Measurements from ENCODE around the gene SRP54. TPM values are rescaled to one million over a fixed set of nuclear protein-coding genes. Genes with fewer than 3 reads are reported as not detected.
"Not testable (repeated sequence)": the region's sequence is repeated elsewhere in the genome, so short reads cannot be mapped to it uniquely, and the experiment has no call there.

Gene SRP54
- total RNA-seq, 2 donors from 2014 or later = 81.6 to 84.3 TPM

DNA sequence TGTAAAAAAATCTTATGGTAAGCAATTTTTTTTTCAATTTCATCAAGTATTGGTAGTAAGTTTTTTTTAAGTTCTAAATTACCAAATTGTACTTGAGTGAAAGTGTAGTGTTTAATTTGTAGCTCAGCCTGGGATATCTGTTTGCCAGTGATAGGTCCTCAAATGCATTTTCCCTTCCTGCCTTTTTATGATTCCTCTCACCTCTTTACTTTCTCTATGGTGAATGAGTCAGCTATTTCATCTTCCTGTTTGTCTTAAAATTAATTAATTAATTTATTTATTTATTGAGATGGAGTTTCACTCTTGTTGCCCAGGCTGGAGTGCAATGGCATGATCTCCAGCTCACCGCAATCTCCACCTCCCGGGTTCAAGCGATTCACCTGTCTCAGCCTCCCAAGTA lies 10.6 kb downstream of the SRP54 start:
- ATAC-seq (replicated peaks in 1 of 2) = no peak
- Mint-ChIP-seq H3K9me3 (no peaks in the 10 kb centered on the region), H3K4me3 (no peak overlapping the region), H3K27me3 (ENCODE audit: low read depth) (no peaks in the 10 kb centered on the region), H3K27ac (no peak overlapping the region), H3K4me1 (ENCODE audit: low read depth) (peaks cover 33% of the 10 kb centered on the region), H3K36me3 (ENCODE audit: insufficient read depth in 2 of 2) (peaks cover 0 to 3% of the 10 kb centered on the region in 2 donors)
- DNase-seq = no peak

DNA sequence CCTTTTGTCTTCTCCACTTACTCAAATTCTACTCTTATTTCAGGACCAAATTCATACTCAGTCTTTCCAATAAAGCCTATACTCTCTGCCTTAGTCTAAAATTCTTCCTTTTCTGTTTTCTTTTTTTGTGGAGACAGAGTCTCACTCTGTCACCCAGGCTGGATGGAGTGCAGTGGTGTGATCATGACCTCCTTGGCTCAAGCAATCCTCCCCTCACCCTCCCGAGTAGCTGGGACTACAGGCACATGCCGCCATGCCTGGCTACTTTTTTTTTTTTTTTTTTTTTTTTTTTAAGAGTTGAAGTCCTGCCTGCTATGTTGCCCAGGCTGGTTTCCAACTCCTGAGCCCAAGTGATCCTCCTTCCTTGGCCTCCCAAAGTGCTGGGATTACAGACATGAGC lies 11.9 kb downstream of the SRP54 start:
- DNase-seq (no peak), ATAC-seq (replicated peaks in 1 of 2) (no peak)
- no peaks in the 10 kb centered on the region for H3K27me3 Mint-ChIP-seq (ENCODE audit: low read depth)
- H3K9me3 Mint-ChIP-seq = no peaks in the 10 kb centered on the region
- H3K4me3 Mint-ChIP-seq = no peak overlapping the region
- H3K27ac Mint-ChIP-seq = no peak overlapping the region
- peaks cover 29% of the 10 kb centered on the region for H3K4me1 Mint-ChIP-seq (ENCODE audit: low read depth)
- peaks cover 0 to 3% of the 10 kb centered on the region in 2 donors for H3K36me3 Mint-ChIP-seq (ENCODE audit: insufficient read depth in 2 of 2)

DNA sequence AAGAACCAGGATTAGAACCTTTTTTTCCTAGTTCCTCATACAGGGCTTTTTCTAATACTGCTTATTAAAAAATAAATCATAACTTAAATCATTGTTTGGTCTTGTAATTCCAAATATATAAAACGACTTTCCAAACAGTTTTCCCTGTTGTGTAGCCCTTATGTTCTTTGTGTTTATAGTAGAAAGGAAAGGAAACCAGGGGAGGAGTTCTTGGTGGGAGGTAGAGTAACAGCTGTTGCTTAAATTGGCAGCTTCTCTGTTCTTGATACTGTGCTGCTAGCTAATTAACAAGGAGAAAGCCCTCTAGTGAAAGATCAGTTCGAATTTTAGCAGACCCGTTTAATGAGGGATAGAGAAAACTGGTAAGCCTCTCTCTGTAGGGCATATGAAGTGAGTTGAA lies 15.0 kb downstream of the SRP54 start:
- Mint-ChIP-seq H3K36me3 (ENCODE audit: insufficient read depth in 2 of 2) (peaks cover 0 to 10% of the 10 kb centered on the region in 2 donors), H3K4me1 (ENCODE audit: low read depth) (peaks cover 22% of the 10 kb centered on the region), H3K4me3 (no peak overlapping the region), H3K27me3 (ENCODE audit: low read depth) (no peaks in the 10 kb centered on the region), H3K9me3 (no peaks in the 10 kb centered on the region), H3K27ac (no peak overlapping the region)
- ATAC-seq (replicated peaks in 1 of 2) (no peak), DNase-seq (no peak)

DNA sequence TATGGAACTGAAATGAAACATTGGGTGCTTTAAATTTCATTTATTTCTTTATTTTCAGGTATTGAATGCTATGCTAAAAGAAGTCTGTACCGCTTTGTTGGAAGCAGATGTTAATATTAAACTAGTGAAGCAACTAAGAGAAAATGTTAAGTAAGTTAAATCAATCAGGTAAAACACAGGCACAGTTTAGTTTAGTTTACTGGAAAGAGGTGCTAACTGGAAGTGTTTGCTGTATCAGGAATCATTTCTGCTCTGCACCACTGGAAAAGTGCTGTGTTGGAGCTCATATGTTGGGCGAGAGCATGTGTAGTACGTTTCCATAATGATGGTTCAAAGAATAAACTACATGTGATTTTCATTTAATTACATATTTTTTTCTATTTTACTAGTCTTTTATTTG lies 16.7 kb downstream of the SRP54 start:
- H3K4me3 Mint-ChIP-seq = no peak overlapping the region
- DNase-seq = no peak
- peaks cover 8% of the 10 kb centered on the region for H3K4me1 Mint-ChIP-seq (ENCODE audit: low read depth)
- H3K36me3 Mint-ChIP-seq (ENCODE audit: insufficient read depth in 2 of 2) = peaks cover 0 to 9% of the 10 kb centered on the region in 2 donors
- H3K27ac Mint-ChIP-seq = no peak overlapping the region
- no peaks in the 10 kb centered on the region for H3K9me3 Mint-ChIP-seq
- no peaks in the 10 kb centered on the region for H3K27me3 Mint-ChIP-seq (ENCODE audit: low read depth)
- ATAC-seq (replicated peaks in 1 of 2) = no peak

DNA sequence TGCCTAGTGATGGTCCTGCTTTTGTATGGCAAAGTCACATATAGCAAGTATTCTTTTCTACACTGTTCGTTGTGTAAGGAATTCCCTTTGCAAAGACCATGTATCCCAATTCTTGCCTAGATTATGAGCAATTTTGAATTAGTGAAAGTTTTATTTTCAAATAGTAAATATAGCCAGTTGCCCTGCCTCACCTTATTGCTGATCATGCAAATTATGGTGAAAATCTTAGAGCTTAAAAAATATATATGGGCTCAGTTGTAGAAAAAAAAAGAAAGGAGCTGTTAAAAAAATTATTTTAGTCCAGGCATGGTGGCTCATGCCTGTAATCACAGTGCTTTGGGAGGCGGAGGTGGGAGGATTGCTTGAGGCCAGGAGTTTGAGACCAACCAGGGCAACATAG lies 18.8 kb downstream of the SRP54 start:
- Mint-ChIP-seq H3K9me3 (no peaks in the 10 kb centered on the region), H3K4me1 (ENCODE audit: low read depth) (peaks cover 5% of the 10 kb centered on the region), H3K27me3 (ENCODE audit: low read depth) (no peaks in the 10 kb centered on the region), H3K4me3 (no peak overlapping the region), H3K27ac (no peak overlapping the region), H3K36me3 (ENCODE audit: insufficient read depth in 2 of 2) (peaks cover 0 to 13% of the 10 kb centered on the region in 2 donors)
- ATAC-seq (replicated peaks in 1 of 2) (no peak), DNase-seq (no peak)

DNA sequence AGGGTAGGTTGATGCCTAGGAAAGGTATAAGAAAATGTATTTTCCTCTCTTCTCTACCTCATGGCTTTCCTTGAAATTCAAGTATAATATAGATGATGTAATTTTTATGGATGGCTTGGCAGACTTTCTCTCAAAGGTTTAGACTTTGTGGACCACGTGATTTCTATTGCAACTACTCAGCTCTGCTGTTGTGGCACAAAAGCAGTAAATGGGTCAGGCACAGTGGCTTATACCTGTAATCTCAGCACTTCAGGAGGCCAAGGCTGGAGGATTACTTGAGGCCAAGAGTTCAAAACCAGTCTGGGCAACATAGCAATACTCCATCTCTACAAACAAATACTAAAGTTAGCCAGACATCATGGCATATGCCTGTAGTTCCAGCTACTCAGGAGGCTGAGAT lies 22.0 kb downstream of the SRP54 start:
- H3K4me1 Mint-ChIP-seq (ENCODE audit: low read depth) = no peaks in the 10 kb centered on the region
- no peak overlapping the region for H3K4me3 Mint-ChIP-seq
- H3K27ac Mint-ChIP-seq = no peak overlapping the region
- H3K9me3 Mint-ChIP-seq = no peaks in the 10 kb centered on the region
- no peaks in the 10 kb centered on the region for H3K27me3 Mint-ChIP-seq (ENCODE audit: low read depth)
- no peak for DNase-seq
- ATAC-seq (replicated peaks in 1 of 2) = no peak
- peaks cover 0 to 16% of the 10 kb centered on the region in 2 donors for H3K36me3 Mint-ChIP-seq (ENCODE audit: insufficient read depth in 2 of 2)

DNA sequence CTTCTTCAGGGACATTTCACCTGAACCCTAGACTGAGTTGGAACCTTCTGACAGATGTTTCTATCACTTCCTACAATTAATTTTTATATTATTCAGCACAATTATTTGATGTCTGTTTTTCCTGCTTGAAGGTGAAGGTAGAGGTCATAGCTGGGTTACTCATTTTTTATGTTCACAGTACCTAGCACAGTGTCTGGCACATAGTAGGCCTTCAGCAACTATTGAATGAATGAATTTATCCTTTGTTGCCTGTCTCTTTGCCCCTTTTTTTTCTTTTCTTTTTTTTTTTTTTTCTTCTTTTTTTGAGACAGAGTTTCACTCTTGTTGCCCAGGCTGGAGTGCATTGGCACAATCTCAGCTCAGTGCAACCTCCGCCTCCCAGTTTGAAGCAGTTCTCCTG lies 33.8 kb downstream of the SRP54 start:
- Mint-ChIP-seq H3K27me3 (ENCODE audit: low read depth) (no peaks in the 10 kb centered on the region), H3K9me3 (no peaks in the 10 kb centered on the region)

DNA sequence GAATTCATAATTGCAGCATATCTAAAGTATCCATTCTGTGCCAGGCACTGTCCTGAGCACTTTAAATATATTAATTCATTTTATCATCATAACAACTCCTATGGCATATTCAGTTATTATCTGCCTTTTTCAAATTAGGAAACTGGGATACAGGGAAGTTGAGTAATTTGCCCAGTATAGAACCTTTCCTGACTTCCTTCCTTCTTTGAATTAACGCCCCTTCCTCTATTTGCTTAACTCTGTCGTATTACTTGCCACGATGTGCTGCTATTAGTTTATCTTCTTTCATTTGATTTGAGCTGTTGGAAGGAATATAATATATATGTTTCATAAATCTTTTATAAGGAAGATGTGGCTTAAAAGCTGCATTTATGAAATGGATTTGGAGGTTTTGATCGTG lies 37.9 kb downstream of the SRP54 start:
- DNase-seq = no peak
- ATAC-seq (replicated peaks in 1 of 2) = no peak
- no peaks in the 10 kb centered on the region for H3K9me3 Mint-ChIP-seq
- peaks cover 18 to 39% of the 10 kb centered on the region in 2 donors for H3K36me3 Mint-ChIP-seq (ENCODE audit: insufficient read depth in 2 of 2)
- H3K4me1 Mint-ChIP-seq (ENCODE audit: low read depth) = no peaks in the 10 kb centered on the region
- H3K27me3 Mint-ChIP-seq (ENCODE audit: low read depth) = no peaks in the 10 kb centered on the region
- no peak overlapping the region for H3K27ac Mint-ChIP-seq
- H3K4me3 Mint-ChIP-seq = no peak overlapping the region

More for the DNA sequence above, 33.8 kb downstream of the SRP54 start:
- Mint-ChIP-seq H3K36me3 (ENCODE audit: insufficient read depth in 2 of 2) (peaks cover 12 to 31% of the 10 kb centered on the region in 2 donors), H3K27ac (no peak overlapping the region), H3K4me3 (no peak overlapping the region), H3K4me1 (ENCODE audit: low read depth) (no peaks in the 10 kb centered on the region)
- DNase-seq (no peak), ATAC-seq (replicated peaks in 1 of 2) (no peak)

DNA sequence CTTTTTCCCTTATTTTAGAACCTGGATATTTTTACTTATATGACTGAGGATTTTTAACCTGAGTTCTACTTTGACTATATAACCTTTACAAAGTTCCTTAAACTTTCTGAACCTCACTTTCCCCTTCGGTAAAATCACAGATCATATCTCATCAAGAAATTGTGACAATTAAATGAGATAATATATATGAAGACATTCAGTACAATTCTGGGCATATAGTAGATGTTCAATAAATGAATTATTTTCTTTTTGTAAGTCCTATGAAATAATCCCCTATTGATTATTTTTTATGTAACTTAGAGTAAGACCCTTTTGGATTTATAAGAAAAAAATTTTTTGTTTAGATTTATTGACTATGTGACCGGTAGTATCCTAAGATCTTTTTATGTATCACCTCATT lies 45.6 kb downstream of the SRP54 start:
- H3K36me3 Mint-ChIP-seq (ENCODE audit: insufficient read depth in 2 of 2) = peaks cover 9 to 42% of the 10 kb centered on the region in 2 donors

DNA sequence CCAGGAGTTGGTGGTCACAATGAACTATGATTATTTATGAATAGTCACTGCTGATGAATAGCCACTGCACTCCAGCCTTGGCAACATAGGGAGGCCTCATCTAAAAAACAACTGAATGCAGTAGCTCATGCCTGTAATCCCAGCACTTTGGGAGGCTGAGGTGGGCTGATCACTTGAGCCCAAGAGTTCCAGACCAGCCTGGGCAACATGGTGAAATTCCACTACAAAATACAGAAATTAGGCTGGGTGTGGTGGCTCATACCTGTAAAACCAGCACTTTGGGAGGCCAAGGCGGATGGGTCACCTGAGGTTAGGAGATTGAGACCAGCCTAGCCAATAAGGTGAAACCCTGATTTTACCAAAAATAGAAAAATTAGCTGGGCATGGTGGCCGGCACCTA lies 49.8 kb downstream of the SRP54 start:
- peaks cover 15 to 44% of the 10 kb centered on the region in 2 donors for H3K36me3 Mint-ChIP-seq (ENCODE audit: insufficient read depth in 2 of 2)
- H3K27ac Mint-ChIP-seq = no peak overlapping the region

More for the DNA sequence above, 45.6 kb downstream of the SRP54 start:
- Mint-ChIP-seq H3K27ac (no peak overlapping the region), H3K9me3 (peaks cover 0 to 2% of the 10 kb centered on the region in 2 donors), H3K4me1 (ENCODE audit: low read depth) (no peaks in the 10 kb centered on the region), H3K4me3 (no peak overlapping the region), H3K27me3 (ENCODE audit: low read depth) (no peaks in the 10 kb centered on the region)
- ATAC-seq (replicated peaks in 1 of 2) (no peak), DNase-seq (no peak)

DNA sequence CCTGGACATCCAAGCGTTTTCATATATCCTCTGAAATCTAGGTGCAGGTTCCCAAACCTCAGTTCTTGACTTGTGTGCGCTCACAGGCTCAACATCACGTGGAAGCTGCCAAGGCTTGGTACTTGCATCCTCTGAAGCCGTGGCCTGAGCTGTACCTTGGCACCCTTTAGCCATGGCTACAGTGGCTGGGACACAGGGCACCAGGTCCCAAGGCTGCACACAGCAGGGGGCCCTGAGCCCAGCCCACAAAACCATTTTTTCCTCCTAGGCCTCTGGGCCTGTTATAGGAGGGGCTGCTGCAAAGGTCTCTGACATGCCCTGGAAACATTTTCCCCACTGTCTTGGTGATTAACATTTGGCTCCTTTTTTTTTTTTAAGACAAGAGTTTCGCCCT lies 51.6 kb downstream of the SRP54 start:
- Mint-ChIP-seq H3K4me3 (no peak overlapping the region), H3K4me1 (ENCODE audit: low read depth) (no peaks in the 10 kb centered on the region), H3K9me3 (peaks cover 8 to 9% of the 10 kb centered on the region in 2 donors), H3K36me3 (ENCODE audit: insufficient read depth in 2 of 2) (peaks cover 15 to 35% of the 10 kb centered on the region in 2 donors), H3K27ac (no peak overlapping the region), H3K27me3 (ENCODE audit: low read depth) (no peaks in the 10 kb centered on the region)
- ATAC-seq (replicated peaks in 1 of 2) (no peak), DNase-seq (no peak)

More for the DNA sequence above, 49.8 kb downstream of the SRP54 start:
- no peak for ATAC-seq (replicated peaks in 1 of 2)
- H3K4me1 Mint-ChIP-seq (ENCODE audit: low read depth) = no peaks in the 10 kb centered on the region
- no peak overlapping the region for H3K4me3 Mint-ChIP-seq
- H3K27me3 Mint-ChIP-seq (ENCODE audit: low read depth) = no peaks in the 10 kb centered on the region
- DNase-seq = no peak
- peaks cover 8 to 9% of the 10 kb centered on the region in 2 donors for H3K9me3 Mint-ChIP-seq

DNA sequence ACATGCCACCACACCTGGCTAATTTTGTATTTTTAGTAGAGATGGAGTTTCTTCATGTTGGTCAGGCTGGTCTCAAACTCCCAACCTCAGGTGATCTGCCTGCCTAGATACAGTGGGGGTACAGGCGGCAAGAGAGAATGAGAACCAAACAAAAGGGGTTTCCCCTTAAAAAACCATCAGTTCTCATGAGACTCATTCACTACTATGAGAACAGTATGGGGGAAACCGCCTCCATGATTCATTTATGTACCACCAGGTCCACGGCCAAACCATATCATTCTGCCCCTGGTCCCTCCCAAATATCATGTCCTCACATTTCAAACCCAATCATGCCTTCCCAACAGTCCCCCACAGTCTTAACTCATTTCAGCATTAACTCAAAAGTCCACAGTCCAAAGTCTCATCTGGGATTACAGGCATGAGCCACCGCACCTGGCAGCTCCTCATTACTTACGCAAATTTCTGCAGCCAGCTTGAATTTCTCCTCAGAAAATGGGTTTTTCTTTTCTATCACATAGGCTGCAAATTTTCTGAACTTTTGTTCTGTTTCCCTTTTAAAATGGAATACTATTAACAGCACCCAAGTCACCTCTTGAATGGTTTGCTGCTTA lies 52.3 kb downstream of the SRP54 start:
- H3K27me3 Mint-ChIP-seq (ENCODE audit: low read depth); H3K27ac Mint-ChIP-seq; ATAC-seq (replicated peaks in 1 of 2); H3K4me1 Mint-ChIP-seq (ENCODE audit: low read depth); H3K9me3 Mint-ChIP-seq; DNase-seq; H3K4me3 Mint-ChIP-seq: not testable (repeated sequence)
- H3K36me3 Mint-ChIP-seq (ENCODE audit: insufficient read depth in 2 of 2) = peaks cover 15 to 35% of the 10 kb centered on the region in 2 donors

DNA sequence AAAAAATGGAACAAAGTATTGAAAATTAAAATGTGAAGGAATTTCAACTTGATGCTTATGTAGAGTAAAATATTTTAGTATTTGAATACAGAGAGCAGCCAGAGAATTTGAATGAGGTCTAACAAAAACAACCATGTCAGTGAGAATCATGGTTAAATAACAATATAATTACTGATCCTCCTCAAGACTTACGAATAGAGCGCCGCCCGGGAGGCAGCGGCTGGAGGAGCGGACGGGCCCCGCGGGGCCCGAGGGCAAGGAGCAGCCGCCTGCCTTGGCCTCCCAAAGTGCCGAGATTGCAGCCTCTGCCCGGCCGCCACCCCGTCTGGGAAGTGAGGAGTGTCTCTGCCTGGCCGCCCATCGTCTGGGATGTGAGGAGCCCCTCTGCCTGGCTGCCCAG lies 55.5 kb downstream of the SRP54 start:
- H3K4me1 Mint-ChIP-seq (ENCODE audit: low read depth); H3K4me3 Mint-ChIP-seq: not testable (repeated sequence)

DNA sequence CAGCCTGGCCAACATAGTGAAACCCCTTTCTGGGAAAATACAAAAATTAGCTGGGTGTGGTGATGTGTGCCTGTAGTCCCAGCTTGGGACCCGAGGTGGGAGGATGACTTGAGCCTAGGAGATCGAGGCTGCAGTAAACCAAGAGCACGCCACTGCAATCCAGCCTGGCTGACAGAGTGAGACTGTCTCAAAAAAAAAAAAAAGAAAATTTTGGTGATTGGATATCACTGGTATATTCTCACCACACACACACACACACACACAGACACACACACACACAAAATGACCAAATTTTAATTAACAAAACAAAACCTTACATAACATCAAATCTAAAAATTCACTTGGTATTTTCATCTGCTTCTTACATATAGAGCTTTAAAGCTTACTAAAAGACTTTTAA lies 59.8 kb downstream of the SRP54 start:
- H3K27me3 Mint-ChIP-seq (ENCODE audit: low read depth) = no peaks in the 10 kb centered on the region
- peaks cover 1 to 3% of the 10 kb centered on the region in 2 donors for H3K36me3 Mint-ChIP-seq (ENCODE audit: insufficient read depth in 2 of 2)
- no peak overlapping the region for H3K4me3 Mint-ChIP-seq
- DNase-seq (no peak), ATAC-seq (replicated peaks in 1 of 2) (no peak)
- H3K27ac Mint-ChIP-seq = no peak overlapping the region
- peaks cover 20% of the 10 kb centered on the region for H3K4me1 Mint-ChIP-seq (ENCODE audit: low read depth)
- H3K9me3 Mint-ChIP-seq = no peaks in the 10 kb centered on the region

More for the DNA sequence above, 55.5 kb downstream of the SRP54 start:
- not testable (repeated sequence) for DNase-seq; ATAC-seq (replicated peaks in 1 of 2); H3K27ac Mint-ChIP-seq; H3K9me3 Mint-ChIP-seq; H3K27me3 Mint-ChIP-seq (ENCODE audit: low read depth)
- peaks cover 13 to 19% of the 10 kb centered on the region in 2 donors for H3K36me3 Mint-ChIP-seq (ENCODE audit: insufficient read depth in 2 of 2)

Data from activated T-cell treated with anti-CD3 and anti-CD28 coated beads, Interleukin-2, amount 50 U/mL, for 72 hours (primary cell).